GM21515 (cell line): Measurements from ENCODE around the gene KSR2.
"Not testable (repeated sequence)": the region's sequence is repeated elsewhere in the genome, so short reads cannot be mapped to it uniquely, and the experiment has no call there.

Source experiments
- ATAC-seq: cut with Tn5 transposase; IDR thresholded peaks from one replicate; pipeline ENCODE4 v1.9.1; 2021; ENCODE audit not compliant: unreplicated experiment

Gene KSR2

DNA sequence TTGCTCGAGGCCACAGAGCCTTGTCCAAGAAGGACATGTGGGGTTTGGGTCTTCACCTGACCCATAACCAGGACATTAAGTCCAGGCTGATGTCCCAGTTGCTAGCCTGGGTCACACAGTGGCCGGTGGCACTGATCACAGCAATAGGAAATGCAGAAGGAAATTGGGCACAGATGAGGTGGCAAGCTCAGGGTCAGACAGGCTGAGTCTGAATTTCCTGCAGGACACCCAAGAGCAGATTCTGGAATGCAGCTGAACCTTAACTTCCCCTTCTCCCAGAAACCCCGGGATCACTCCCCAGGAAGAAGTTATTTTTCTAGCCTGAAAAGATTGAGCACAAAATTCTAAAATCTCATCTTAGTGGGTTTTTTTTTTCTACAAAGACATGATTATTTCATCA, 199.9 kb downstream of the KSR2 start:
- ATAC-seq: no peak

DNA sequence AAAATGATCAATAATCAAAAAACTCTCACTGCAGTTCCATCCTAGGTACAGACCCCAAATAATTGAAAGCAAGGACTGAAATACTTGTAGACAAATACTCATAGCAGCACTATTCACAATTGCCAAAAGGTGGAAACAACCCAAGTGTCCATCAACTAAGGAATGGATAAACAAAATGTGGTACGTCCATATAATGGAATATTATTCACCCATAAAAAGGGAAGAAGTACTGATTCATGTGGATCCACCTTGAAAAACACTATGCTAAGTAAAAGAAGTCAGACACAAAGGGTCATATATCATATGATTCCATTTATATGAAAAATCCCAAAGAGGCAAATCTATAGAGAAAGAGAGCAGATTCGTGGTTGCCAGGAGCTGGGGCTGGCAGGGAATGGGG, 202.8 kb downstream of the KSR2 start:
- no peak for ATAC-seq

- ATAC-seq: no peak
Measured at GRCh38 chr12:117762143-117762542, 206.6 kb downstream of the KSR2 start.

GRCh38 chr12:117761528-117762100, 207.2 kb downstream of the KSR2 start:
- no peak for ATAC-seq

DNA sequence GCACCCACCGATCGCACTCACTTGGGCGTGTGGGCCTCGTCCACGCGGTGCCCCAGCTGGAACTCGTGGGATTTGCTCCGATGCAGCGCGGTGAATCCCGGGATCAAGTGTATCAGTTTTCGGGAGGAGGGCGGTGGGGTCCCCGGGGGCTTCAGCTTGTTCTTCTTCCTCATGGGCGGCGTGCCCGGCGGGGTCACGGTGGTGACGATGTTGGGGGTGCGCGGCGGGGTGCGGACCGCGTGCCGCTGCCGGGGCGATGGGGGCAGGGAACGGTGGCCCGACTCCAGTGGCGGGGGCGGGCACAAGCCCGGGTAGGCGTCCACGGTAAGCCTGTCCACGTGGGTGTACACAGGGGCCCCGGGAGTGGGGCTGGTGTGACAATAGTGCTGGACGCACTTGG, 207.8 kb downstream of the KSR2 start:
- no peak for ATAC-seq

- ATAC-seq: no peak
Measured at GRCh38 chr12:117750657-117751056, 218.1 kb downstream of the KSR2 start.

DNA sequence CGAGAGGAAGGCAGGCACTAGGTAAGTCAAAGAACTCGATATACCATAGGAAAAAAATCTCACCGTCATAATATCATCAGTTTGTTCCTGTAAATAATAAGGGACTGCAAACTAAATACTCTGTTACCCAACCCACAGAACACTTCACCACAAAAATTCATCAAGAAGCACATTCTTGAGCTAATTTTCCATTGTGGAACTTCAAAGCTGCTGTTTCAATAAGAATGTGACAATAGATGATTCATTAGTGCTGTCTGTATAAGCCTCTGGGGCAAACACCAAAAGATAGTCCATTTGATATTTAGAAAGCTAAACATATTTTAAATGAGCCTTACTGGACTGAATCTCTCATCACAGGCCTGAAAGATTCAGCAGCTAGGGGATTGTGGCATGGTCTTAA, 219.4 kb downstream of the KSR2 start:
- no peak for ATAC-seq

DNA sequence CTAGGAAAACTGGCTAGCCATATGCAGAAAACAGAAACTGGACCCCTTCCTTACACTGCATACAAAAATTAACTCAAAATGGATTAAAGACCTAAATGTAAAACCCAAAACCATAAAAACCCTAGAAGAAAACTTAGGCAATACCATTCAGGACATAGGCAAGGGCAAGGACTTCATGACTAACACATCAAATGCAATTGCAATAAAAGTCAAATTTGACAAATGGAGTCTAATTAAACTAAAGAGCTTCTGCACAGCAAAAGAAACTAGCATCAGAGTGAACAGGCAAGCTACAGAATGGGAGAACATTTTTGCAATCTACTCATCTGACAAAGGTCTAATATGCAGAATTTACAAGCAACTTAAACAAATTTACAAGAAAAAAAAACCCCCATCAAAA, 222.4 kb downstream of the KSR2 start:
- ATAC-seq: not testable (repeated sequence)

GRCh38 chr12:117744418-117744817, 224.4 kb downstream of the KSR2 start:
- no peak for ATAC-seq

- ATAC-seq: no peak
Measured at GRCh38 chr12:117743761-117744160, 225.0 kb downstream of the KSR2 start.

GRCh38 chr12:117742721-117743120, 226.1 kb downstream of the KSR2 start:
- ATAC-seq: no peak

DNA sequence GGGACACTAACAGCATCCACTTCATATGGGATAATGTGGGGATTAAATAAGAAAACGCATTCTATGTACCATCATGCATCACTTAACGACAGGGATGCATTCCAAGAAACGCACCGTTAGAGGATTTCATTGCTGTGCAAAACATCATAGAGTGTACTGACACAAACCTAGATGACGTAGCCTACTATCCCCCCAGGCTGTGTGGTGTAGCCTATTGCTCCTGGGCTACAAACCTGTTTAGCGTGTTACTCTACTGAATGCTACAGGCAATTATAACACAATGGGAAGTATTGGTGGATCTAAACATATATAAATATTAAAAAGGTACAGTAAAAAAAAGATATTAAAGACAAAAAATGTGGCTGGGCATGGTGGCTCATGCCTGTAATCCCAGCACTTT, 230.6 kb downstream of the KSR2 start:
- no peak for ATAC-seq

DNA sequence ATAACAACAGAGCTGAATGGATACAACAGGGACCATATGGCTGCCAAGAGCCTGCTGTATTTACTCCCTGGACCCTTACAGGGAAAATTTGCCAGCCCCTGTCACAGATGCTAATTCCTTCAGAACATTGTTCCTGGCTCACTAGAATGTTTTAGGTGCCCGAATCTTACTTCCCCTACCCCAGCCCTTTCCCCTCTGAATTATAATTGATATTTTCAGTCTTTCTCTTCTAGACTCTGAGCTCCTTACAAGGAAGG, 235.3 kb downstream of the KSR2 start:
- ATAC-seq: no peak

DNA sequence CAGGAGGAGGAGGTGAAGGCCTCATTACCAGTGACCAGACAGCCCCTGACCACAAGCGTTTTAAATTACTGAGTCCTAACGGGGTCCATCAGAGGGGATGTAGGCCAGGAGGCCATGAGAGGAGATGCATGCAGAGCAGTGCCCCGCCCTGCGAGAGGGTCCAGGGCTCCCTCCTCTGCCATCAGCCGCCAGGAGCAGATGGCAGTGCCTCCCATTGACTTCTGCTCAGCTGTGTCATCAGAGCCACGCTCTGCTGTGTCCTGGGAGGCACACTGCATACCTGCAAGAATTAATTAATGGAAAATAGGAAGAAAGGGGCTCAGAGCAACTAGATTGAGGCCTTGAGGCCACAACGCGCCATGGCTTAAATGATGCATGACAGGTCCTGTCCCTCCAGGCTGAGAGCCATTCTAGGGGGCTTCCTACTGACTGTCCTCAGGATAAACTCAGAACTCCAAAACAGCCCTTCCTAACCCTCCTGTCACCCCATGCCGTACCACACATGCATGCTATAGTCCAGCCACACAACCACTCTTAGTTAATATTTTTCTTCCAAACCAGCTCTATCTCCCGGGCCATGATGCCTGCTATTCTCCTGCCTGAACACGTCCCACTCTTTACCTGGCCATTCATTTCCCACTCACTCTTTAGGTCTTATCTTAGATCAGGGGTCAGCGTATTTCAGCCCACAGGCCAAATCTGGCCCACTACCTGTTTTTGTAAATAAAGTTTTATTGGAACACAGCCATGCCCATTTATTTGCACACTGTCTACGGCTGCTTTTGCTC, 235.8 kb downstream of the KSR2 start:
- no peak for ATAC-seq

GRCh38 chr12:117731131-117731530, 237.7 kb downstream of the KSR2 start:
- ATAC-seq: not testable (repeated sequence)

- ATAC-seq: no peak
Measured at GRCh38 chr12:117727301-117727700, 241.5 kb downstream of the KSR2 start.

GRCh38 chr12:117724543-117724942, 244.2 kb downstream of the KSR2 start:
- ATAC-seq: no peak

DNA sequence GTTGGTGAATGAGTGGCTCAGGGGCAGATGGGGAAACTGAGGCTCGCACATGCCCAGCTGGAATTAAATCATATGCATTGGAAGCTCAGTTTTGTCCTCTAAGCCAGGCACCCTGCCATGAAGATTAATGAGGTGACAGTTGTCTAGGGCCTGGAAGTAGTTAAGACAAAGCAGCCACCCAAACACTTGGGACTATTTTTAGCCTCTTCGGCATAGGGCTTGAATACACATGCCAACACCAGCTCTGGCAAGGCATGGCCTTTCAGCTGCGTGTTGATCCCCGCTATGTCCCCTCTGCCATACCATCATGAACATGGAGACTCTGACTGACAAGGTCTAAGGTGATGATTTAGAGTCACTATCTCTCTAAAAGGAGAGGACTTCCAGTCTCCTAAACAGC, 250.2 kb downstream of the KSR2 start:
- no peak for ATAC-seq

DNA sequence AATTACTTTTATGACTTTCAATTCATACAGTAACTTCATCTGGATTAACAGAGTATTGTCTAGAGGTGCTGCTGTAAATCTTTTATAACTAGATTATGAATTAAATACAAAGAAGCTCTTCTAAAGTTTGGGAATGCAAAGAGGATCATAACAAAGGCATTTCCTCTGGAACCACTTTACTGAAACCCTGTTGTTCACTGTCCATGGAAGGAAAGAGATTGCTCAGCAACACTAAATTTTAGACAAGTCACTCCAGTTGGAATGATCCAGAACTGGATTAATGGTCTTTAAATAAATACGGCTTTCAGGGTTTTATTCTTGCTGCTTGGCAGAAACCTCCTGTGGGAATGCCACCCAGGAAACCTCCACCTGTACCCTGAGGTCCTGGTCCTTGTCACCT, 250.6 kb downstream of the KSR2 start:
- ATAC-seq: no peak

- no peak for ATAC-seq
Measured at GRCh38 chr12:117714203-117714602, 254.6 kb downstream of the KSR2 start.

- no peak for ATAC-seq
Measured at GRCh38 chr12:117710121-117710520, 258.7 kb downstream of the KSR2 start.

DNA sequence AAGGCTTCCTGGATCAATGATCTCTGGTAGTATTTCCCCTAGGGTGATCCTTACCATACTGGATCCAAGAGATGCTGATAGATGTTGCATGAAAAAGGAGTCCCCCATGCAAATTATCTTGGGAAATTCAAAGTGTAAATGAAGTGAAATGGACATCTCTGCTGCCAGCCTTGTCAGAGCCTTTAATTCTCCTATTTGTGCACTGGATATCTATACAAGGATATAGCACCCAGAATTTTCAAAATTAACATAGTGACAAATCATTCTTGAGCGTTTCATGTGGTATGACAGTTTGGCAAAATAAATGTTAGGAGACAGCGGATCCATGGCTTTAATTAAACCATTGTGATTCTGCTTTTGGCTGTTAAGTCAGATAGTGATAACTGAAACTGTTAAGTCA, 260.9 kb downstream of the KSR2 start:
- no peak for ATAC-seq

DNA sequence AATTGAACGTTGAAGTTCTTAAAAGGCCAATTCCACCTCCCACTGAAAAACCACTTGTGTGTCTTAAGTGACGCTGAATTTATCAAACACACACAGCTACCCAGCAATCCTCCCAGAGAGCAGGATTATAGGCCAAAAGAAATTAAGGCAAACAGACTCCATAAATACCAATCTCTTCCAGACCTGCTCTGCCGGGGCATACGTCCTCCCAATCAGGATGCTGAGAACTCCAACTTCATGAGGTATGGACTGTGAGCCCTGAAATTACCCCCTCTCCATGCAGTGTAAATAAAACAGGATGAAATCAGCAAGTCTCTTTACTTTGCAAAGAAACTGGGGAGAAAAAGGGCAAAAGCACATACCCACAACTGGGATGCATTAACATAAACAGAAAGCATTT, 265.2 kb downstream of the KSR2 start:
- ATAC-seq: no peak
